Breast epithelium (tissue), 3 donors: ENCODE data around the gene AK5.

Experiments used
- CTCF ChIP-seq, 3 donors: fragments of 450-650 bp; IDR thresholded peaks; one replicate each; pipeline ENCODE4 v1.5.1; 2016 to 2017; ENCODE audit warnings: antibody characterized with exemption in 3 of 3, mild to moderate bottlenecking in 3 of 3, moderate library complexity in 3 of 3
- POLR2A ChIP-seq: fragments of 450-650 bp; IDR thresholded peaks from one replicate; pipeline ENCODE4 v1.6.1; 2016; ENCODE audit warnings: antibody characterized with exemption, mild to moderate bottlenecking, moderate library complexity
- POLR2AphosphoS5 ChIP-seq, 3 donors: sonication (generic); formaldehyde crosslinking; IDR thresholded peaks; one replicate each; pipeline ENCODE4 v1.6.1; 2017; ENCODE audit warnings: antibody characterized with exemption in 3 of 3

- TF ChIP-seq CTCF (IDR thresholded peaks at IDR 0.05) (no peak), POLR2AphosphoS5 (IDR thresholded peaks at IDR 0.05) (no peak), POLR2A (no peak)
These were observed 185.9 kb downstream of the AK5 start for GRCh38 chr1:77467741-77468140.
